Posterior vena cava (tissue), 2 donors: ENCODE measurements around the gene PEX5. TPM values are rescaled to one million over a fixed set of nuclear protein-coding genes. Genes with fewer than 3 reads are reported as not detected.
"Not testable (repeated sequence)": the region's sequence is repeated elsewhere in the genome, so short reads cannot be mapped to it uniquely, and the experiment has no call there.

Experiments
- DNase-seq: peaks from one replicate; pipeline ENCODE4 v3.0.0-alpha.2; 2020; ENCODE audit warnings: low spot score
- intact Hi-C, 2 donors: fragments of 100-400 bp; cut with DNase I; formaldehyde crosslinking; loops; one replicate each; pipeline versions ENCODE4 v1.14.1 to v1.14.2; 2022 to 2023
- total RNA-seq, 2 donors: library from RNA; stranded (reverse); fragmentation: NEBNext Ultra II Directional; extraction: Animal tissue kit (Norgen Biotek cat#: 25700); gene quantifications; one replicate each; pipeline ENCODE4 v1.2.1, GENCODE V29; 2021
- donor health status: DM: yes; HTN: yes; CAD: no.
- donor health status: DM: yes; HTN: yes; CAD: no.

The PEX5 gene
- total RNA-seq, 2 donors from 2014 or later: 34.7 to 39.6 TPM

DNA sequence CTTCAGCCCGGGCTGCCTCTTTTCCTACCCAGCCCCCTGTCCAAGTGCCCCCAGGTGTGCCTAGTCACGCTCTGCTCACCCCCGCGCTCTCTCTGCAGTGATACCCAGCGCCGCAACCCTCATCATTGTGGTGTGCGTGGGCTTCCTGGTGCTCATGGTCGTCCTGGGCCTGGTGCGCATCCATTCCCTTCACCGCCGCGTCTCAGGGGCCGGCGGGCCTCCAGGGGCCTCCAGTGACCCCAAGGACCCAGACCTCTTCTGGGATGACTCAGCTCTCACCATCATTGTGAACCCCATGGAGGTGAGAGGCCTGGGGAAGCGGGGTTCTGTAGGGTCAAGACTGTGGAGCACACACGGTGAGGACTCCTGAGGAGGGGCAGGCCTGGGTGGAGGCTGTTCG, 32.1 kb upstream of the PEX5 start:
- intact Hi-C loops: no loop called here

GRCh38 chr12:7158781-7159609, 30.5 kb upstream of the PEX5 start:
- intact Hi-C loops: no loop called here
- DNase-seq: no peak

More for the DNA sequence above, 32.1 kb upstream of the PEX5 start:
- DNase-seq: no peak

DNA sequence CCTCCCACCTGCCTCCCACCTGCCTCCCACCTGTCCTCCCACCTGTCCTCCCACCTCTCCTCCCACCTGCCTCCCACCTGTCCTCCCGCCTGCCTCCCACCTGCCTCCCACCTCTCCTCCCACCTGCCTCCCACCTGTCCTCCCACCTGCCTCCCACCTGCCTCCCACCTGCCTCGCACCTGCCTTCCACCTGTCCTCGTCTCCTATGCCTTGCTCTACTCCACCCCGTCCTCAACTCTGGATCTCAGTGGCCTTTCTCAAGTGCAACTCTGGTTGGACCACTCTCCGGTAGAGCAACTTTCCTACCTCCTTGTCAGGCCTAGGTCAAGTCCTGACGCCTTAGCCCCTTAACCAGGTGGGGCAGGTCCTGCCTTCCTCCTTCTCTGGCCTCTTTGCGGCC, 29.3 kb upstream of the PEX5 start:
- intact Hi-C loops: no loop called here
- DNase-seq: no peak

- intact Hi-C loops: no loop called here
These were observed 28.2 kb upstream of the PEX5 start for GRCh38 chr12:7161327-7161726.

GRCh38 chr12:7161811-7162210, 27.7 kb upstream of the PEX5 start:
- intact Hi-C loops: no loop called here
- DNase-seq: no peak

More at GRCh38 chr12:7161327-7161726, 28.2 kb upstream of the PEX5 start:
- DNase-seq: no peak

DNA sequence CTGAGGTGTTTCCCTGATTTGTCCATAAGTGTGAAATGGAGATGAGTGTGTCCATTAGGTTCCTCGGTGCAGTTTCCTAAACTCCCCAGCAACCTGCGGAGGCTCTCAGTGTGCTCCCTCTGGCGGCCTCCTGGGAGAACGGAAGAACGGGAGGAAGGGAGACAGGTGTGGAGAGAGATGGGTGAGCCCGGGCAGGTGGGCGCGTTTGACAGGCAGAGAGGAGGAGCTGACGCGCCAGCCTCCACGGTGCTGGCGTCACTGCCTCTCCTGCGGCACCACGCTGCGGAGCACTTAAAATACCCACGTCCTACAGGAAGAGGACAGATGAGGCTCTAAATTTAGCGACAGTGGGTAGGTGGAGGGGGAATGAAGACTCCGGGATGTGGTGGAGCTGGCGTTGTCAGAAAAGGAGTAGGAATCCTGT, 26.8 kb upstream of the PEX5 start:
- DNase-seq: no peak
- intact Hi-C loops: no loop called here

DNA sequence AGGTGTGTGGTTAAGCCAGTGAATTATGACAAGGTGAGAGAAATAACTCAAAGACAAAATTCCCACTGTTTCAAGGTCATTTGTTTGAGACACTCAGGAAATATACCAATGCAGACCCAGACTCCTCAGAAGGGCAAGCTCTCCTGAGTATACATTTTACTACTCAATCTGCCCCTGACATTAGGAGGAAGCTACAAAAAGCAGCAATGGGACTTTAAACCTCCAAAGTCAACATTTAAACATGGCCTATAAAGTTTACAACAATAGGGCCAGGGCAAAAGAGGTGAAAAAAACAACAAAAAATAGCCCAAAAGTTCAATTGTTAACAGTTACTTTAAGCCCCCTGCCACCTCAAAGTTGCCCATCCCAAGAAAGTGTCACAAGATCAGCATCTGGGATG, 19.5 kb upstream of the PEX5 start:
- no peak for DNase-seq
- intact Hi-C loops: no loop called here

DNA sequence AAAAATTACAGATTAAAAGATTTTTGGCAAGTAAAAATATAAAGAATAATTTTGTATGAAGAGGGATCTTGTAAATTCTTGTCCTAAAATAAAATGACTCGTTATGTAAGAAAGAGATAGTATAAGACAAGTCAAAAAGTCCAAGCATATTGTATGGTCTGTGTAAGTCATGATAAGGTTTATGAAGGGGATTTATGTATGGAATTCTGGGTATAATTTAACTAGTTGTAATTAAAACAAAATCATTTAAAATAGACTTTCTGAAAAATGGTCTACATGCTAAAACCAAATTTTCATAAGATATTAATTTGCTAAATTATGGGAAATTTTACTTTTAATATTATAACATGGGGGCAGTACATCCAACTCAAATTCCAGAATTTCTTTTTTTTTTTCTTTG, 17.6 kb upstream of the PEX5 start:
- intact Hi-C loops: no loop called here
- no peak for DNase-seq

DNA sequence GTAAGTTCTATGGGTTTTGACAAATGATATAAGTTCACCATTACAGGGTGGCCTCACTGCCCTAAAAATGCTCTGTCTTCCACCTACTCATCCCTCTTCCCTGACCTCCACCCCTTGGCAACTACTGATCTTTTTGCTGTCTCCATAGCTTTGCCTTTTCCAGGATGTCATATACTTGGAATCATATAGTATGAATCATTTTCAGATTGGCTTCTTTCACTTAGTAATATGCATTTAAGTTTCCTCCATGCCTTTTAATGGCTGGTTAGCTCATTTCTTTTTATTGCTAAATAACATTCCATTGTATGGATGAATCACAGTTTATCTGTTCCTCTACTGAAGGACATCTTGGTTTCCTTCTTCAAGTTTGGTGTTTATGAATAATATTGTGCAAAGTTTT, 14.0 kb upstream of the PEX5 start:
- DNase-seq: no peak
- intact Hi-C loops: no loop called here

- intact Hi-C loops: no loop called here
- DNase-seq: no peak
These were observed 12.9 kb upstream of the PEX5 start for GRCh38 chr12:7176595-7176994.

- intact Hi-C loops: no loop called here
- no peak for DNase-seq
These were observed 11.0 kb upstream of the PEX5 start for GRCh38 chr12:7178481-7178880.

GRCh38 chr12:7180685-7181084, 8.8 kb upstream of the PEX5 start:
- DNase-seq: no peak

GRCh38 chr12:7186058-7186457, 3.4 kb upstream of the PEX5 start:
- intact Hi-C loops: not testable (repeated sequence)

More at GRCh38 chr12:7180685-7181084, 8.8 kb upstream of the PEX5 start:
- intact Hi-C loops: no loop called here

GRCh38 chr12:7188562-7189397, 706 bp upstream of the PEX5 start:
- intact Hi-C loops: no loop called here
- DNase-seq: peak; percentile 92

More at GRCh38 chr12:7186058-7186457, 3.4 kb upstream of the PEX5 start:
- DNase-seq: not testable (repeated sequence)

- intact Hi-C loops: no loop called here
- peak; percentile 83 for DNase-seq
These were observed 976 bp downstream of the PEX5 start for GRCh38 chr12:7190268-7191055.

GRCh38 chr12:7193674-7194073, 4.2 kb downstream of the PEX5 start:
- DNase-seq: no peak
- intact Hi-C loops: no loop called here

GRCh38 chr12:7197841-7198240, 8.4 kb downstream of the PEX5 start:
- intact Hi-C loops: no loop called here
- DNase-seq: no peak

- DNase-seq: no peak
- intact Hi-C loops: no loop called here
These were observed 13.6 kb downstream of the PEX5 start for GRCh38 chr12:7203109-7203508.

DNA sequence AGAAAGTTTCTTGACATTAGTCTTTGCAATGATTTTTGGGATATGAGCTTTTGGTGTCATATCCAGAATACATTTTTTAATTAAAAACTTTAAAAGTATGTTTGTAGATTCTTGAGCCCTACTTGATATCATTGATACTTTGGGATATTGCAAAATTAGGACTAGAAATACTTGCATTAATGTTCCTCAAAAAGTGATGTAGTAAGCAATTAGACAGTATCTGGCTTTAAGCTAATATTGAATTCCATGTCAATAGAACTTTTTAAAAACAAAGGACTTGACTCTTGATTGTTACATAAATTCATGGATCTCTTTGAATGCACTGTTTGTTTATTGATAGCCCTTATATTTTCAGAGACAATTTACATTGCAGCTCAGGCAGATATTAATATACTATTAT, 15.6 kb downstream of the PEX5 start:
- DNase-seq: no peak
- intact Hi-C loops: no loop called here

- DNase-seq: no peak
- intact Hi-C loops: no loop called here
These were observed 17.2 kb downstream of the PEX5 start for GRCh38 chr12:7206691-7207090.
